Measurements from ENCODE around the gene ZNF417. TPM values are rescaled to one million over a fixed set of nuclear protein-coding genes. Genes with fewer than 3 reads are reported as not detected.
"Not testable (repeated sequence)": the region's sequence is repeated elsewhere in the genome, so short reads cannot be mapped to it uniquely, and the experiment has no call there.

Gene ZNF417
- total RNA-seq, 1 donor from 2014 or later, result 25.9 TPM

- Mint-ChIP-seq H3K27ac (peak overlapping the region; percentile 94), H3K4me1 (ENCODE audit: low read depth) (peaks cover 17% of the 10 kb centered on the region), H3K9me3 (ENCODE audit: low read depth) (peaks cover 18% of the 10 kb centered on the region), H3K36me3 (ENCODE audit: insufficient read depth) (peaks cover 51% of the 10 kb centered on the region), H3K27me3 (no peaks in the 10 kb centered on the region), H3K4me3 (ENCODE audit: low read depth) (peak overlapping the region; percentile 93)
- no peak for TF ChIP-seq CTCF (IDR thresholded peaks at IDR 0.05; ENCODE audit: unreplicated experiment)
- DNase-seq (ENCODE audit: low spot score, unreplicated experiment), result no peak
Observed at GRCh38 chr19:57888107-57888559, 28.3 kb downstream of the ZNF417 start.

GRCh38 chr19:57887195-57887941 is 29.0 kb downstream of the ZNF417 start:
- no peaks in the 10 kb centered on the region for H3K27me3 Mint-ChIP-seq
- H3K9me3 Mint-ChIP-seq (ENCODE audit: low read depth), result peaks cover 22% of the 10 kb centered on the region
- H3K36me3 Mint-ChIP-seq (ENCODE audit: insufficient read depth), result peaks cover 58% of the 10 kb centered on the region
- no peak for TF ChIP-seq CTCF (IDR thresholded peaks at IDR 0.05; ENCODE audit: unreplicated experiment)
- peak overlapping the region; percentile 93 for H3K4me3 Mint-ChIP-seq (ENCODE audit: low read depth)
- peak overlapping the region; percentile 94 for H3K27ac Mint-ChIP-seq
- peaks cover 17% of the 10 kb centered on the region for H3K4me1 Mint-ChIP-seq (ENCODE audit: low read depth)
- no peak for DNase-seq (ENCODE audit: low spot score, unreplicated experiment)

- H3K9me3 Mint-ChIP-seq (ENCODE audit: low read depth), result peaks cover 22% of the 10 kb centered on the region
- peak overlapping the region; percentile 62 for H3K27ac Mint-ChIP-seq
- peaks cover 17% of the 10 kb centered on the region for H3K4me1 Mint-ChIP-seq (ENCODE audit: low read depth)
- no peak for DNase-seq (ENCODE audit: low spot score, unreplicated experiment)
- TF ChIP-seq CTCF (IDR thresholded peaks at IDR 0.05; ENCODE audit: unreplicated experiment), result no peak
- H3K4me3 Mint-ChIP-seq (ENCODE audit: low read depth), result peak overlapping the region; percentile 50
- H3K36me3 Mint-ChIP-seq (ENCODE audit: insufficient read depth), result peaks cover 57% of the 10 kb centered on the region
- H3K27me3 Mint-ChIP-seq, result no peaks in the 10 kb centered on the region
Observed at GRCh38 chr19:57886046-57886445, 30.3 kb downstream of the ZNF417 start.

GRCh38 chr19:57873883-57874799 is 42.3 kb downstream of the ZNF417 start:
- peaks cover 80% of the 10 kb centered on the region for H3K36me3 Mint-ChIP-seq (ENCODE audit: insufficient read depth)
- peaks cover 52% of the 10 kb centered on the region for H3K9me3 Mint-ChIP-seq (ENCODE audit: low read depth)
- H3K4me1 Mint-ChIP-seq (ENCODE audit: low read depth); DNase-seq (ENCODE audit: low spot score, unreplicated experiment); H3K27me3 Mint-ChIP-seq: not testable (repeated sequence)
- peak overlapping the region; percentile 9 for H3K4me3 Mint-ChIP-seq (ENCODE audit: low read depth)
- peak overlapping the region; percentile 94 for H3K27ac Mint-ChIP-seq

- Mint-ChIP-seq H3K9me3 (ENCODE audit: low read depth) (peaks cover 53% of the 10 kb centered on the region), H3K36me3 (ENCODE audit: insufficient read depth) (peaks cover 84% of the 10 kb centered on the region), H3K4me3 (ENCODE audit: low read depth) (no peak overlapping the region), H3K4me1 (ENCODE audit: low read depth) (no peaks in the 10 kb centered on the region), H3K27me3 (no peaks in the 10 kb centered on the region), H3K27ac (peak overlapping the region; percentile 64)
- no peak for DNase-seq (ENCODE audit: low spot score, unreplicated experiment)
- TF ChIP-seq CTCF (IDR thresholded peaks at IDR 0.05; ENCODE audit: unreplicated experiment), result no peak
Observed at GRCh38 chr19:57872450-57872849, 43.9 kb downstream of the ZNF417 start.

Data from progenitor cell of endocrine pancreas (in vitro differentiated cells).